Cardiac atrium fibroblast (primary cell): ENCODE results near the gene ZFAND2B. TPM values are rescaled to one million over a fixed set of nuclear protein-coding genes. Genes with fewer than 3 reads are reported as not detected.

Source experiments
- total RNA-seq: library from RNA; depleted of rRNA; stranded (reverse); fragments of >200 nt; gene quantifications from 2 replicates; pipeline ENCODE4 v1.2.3, GENCODE V29; 2015

ZFAND2B gene, protein sequence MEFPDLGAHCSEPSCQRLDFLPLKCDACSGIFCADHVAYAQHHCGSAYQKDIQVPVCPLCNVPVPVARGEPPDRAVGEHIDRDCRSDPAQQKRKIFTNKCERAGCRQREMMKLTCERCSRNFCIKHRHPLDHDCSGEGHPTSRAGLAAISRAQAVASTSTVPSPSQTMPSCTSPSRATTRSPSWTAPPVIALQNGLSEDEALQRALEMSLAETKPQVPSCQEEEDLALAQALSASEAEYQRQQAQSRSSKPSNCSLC
- 17.0 and 32.6 TPM in 2 replicates for total RNA-seq

DNA sequence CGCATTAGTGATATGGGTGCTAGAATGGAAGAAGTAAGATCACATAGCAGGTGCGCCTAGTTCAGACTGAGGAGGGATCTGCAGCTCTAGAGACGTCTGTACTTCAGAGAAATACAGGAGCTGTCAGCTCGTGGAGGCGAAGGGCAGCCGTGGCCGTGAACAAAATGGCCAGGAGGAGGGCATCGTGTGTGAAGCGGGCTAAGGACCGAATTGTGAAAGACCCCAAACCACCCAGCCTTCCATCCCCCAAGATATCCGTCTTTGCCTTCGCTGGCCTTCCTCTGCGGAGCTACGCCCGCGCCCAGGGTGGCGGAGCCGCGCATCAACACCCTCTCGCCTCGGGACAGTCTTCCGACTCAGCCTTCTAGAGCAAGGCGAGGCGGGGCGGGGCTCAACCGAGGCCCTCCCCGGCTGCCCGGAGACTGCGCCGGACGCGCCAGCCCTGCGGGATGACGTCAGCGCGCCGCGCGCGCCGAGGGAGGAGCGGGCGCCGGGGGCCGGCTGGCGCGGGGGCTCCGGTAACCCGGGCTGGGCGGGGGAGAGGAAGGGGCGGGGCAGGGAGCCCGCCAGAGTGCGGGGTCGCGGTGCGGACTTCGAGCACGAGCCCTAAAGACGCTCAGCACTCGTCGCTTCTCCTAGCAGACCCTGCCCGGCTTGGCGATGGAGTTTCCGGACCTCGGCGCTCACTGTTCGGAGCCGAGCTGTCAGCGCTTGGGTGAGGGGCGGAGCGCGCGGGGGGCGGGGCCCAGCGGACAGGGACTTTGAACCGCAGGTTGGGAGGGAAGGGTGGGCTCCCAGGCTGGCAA is at the start of gene ZFAND2B:
Gene ZFAND2B (plus strand): TSS at position 455 of the 806 bp plus-strand sequence. CDS start 206 bp downstream, at position 661.

DNA sequence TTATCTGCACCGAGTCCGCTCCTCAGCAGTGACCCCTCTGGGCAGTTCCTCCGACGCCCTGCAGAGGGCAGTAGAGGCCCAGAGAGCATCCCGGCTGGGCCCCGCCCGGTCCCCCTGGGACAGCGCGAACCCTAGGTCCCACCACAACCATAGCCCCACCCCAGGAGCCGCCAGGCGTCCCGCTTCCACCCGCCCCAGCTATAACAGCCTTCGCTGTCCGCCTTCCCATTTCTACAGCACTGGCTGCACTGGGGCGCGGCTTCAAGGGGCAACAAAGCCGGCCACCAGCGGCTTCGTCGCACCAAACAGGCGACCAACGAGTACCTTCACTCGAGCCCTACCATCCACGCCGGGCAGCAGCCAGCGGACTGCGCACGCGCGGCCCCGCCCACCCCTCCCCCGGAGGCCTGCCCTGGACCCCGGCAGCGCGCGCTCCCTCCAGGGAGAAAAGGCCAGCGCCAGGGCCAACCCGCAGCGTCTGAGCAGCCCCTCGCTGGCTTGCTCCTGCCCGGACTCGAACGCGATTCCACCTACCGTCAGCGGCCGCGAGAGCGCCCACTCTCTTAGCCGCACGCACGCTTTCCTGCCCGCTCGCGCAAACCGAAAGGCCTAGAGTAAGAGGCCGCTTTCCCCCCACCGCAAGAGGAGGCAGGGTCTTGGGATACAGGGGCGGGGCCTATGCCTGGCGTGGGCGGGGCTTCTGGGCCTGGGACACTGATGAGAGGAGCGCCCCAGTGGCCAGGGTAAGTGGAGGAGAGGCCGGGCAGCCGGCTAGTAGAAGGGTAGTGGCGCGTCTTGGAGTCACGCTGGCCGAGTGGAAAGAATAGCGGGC is 46.2 kb upstream of the ZFAND2B start, which contains the start of gene NHEJ1:
Gene NHEJ1 (minus strand): TSS at position 630 of the 832 bp plus-strand sequence. CDS start 2,453 bp downstream, outside the sequence.

DNA sequence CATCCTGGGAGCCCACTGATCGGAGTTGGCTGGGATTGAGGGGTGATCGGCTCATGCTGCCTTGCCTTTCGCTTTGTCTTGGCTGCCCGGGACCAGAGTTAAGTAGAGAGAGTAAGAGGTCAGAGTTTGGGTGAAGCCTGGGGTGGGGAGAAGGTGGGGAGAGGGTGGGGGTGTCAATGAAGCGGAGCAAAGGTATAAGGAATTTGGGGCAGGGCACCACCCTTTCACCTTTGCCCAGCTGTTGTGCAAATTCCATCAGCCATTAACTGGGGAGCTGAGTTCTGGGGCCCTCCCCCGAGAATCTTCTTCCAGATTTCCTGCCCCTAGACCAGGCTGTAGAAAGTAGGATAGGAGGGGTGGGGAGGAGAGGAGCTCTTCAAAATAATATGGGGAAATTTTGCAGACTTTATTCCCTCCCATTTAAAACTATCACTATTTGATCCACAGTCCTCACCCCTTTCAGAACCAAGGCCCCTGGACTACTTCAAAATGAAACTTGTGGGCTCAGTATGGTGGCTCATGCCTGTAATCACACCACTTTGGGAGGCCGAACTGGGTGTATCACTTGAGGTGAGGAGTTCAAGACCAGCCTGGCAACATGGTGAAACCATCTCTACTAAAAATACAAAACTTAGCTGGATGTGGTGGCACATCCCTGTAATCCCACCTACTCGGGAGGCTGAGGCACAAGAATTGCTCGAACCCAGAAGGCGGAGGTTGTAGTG is 36.5 kb upstream of the ZFAND2B start, which contains the start of gene SLC23A3:
Gene SLC23A3 (minus strand): TSS at position 100 of the 725 bp plus-strand sequence. CDS start 45 bp downstream, at position 55.

DNA sequence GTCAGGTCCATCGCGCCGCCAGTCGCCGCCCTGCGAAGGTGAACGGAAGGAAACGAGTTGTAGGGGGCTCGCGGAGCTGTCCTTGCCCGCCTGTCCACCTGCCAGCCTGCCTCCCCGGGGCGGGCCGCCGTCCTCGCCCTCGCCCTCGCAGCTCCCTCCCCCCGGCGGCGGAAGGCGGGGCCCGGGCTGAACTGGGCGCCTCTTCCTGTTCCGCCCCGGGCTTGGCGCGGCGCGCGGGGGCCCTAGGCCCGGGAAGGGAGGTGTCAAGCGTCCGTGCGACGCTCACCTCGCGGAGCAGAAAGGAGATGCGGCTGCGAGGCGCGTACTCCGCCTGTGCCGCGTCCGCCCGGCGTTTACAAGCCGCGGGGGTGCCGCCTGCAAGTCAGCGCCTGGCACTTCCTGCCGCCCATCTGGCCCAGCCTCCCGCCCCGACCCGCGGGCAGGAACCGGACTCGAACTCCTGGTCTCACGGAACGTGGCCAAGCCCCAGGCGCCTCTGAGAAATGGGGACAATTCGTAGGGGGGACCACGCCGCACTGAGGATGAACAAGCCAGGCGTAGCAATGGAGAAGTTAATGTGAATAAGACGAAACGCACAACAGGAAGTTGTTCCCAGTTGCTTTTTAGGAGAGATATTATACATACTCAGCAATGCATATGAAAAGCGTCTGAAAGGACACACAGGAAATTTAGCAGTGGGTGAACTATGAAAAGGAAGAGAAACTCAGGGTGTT is 29.6 kb upstream of the ZFAND2B start, which contains the start of gene CNPPD1:
Gene CNPPD1 (minus strand): TSS at position 108 of the 734 bp plus-strand sequence. CDS start 97 bp downstream, at position 11.

DNA sequence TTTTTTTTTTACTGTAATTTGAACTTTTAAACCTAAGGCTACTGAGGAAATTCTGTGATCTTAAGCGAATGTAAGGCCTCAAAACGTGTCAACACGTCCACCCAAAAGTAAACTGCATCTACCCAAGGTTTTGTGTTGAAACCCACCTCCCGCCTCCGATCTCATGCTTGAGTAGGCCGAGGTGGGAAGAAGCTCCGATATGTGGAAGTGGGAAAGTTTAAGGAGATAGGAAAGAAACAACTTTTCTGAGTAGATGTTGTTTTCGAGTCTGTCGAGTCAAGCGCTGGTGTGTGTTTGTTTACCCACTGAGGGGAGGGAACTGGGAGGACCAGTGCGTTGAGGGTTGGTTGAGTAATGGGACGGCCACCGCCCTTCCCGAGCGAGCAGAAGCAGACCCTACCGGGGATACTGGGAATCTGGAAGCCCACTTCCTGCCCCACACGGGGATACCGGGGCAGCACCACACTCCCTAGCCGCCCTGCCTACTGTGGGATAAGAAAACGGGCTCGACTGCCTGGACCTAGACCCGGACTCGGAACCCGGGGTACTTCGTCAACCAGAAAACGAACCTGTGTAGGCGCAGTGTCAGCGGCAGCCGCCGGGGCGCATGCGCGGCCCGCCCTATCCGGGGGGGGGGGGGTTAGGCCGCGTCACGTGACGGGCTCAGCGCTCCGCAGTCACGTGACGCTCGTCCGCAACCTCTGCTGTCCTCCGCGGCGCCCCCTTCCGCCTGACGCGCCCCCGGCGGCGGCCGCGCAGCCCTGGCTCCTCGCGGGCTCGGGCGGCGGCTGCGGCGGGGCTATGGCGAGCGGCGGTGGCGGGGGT is 28.8 kb upstream of the ZFAND2B start, which contains the start of gene RETREG2:
Gene RETREG2 (plus strand): TSS at position 724 of the 825 bp plus-strand sequence. CDS start 78 bp downstream, at position 802.

GRCh38 chr2:219218732-219219701 is 12.4 kb downstream of the ZFAND2B start, which contains the start of gene ABCB6:
Gene ABCB6, minus strand, starts transcription at chr2:219218958. Its CDS starts 285 bp downstream, at chr2:219218673.

DNA sequence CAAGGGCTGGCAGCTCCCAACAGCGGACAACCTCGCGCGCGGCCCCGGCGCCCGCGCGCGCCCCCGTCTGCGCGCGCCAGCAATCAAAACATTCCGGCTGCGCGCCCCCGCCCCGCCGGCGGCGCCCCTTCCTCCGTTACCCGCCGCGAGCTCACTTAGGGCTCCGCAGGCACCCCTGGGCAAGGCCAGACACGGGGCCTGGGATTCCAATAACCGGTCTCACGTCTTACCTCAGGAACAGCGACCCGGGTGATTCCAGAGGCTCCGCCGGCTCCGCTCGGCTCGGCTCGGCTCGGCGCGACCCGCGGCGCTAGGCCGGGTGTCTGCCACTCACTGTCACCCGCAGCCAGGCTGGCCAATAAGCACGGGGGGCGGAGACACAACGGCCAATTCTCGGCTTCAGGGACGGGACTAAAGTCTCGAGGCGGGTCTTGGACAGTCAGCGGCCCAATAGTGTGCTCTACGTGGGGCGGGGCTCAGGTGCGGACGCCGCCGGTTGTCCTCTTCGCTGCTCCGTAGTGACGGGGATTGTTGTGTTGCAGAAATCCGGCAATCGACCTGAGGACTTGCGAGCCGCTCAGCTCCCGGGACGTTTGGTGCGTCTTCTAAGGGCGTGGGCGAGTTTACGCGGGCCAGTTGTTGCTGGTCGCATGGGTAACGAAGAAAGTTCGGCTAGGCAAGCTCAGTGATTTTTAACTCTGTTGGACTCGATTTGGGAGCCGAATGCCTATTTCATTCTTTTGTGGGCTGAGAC is 22.9 kb downstream of the ZFAND2B start, which contains the start of the genes ANKZF1 and ATG9A:
Gene ANKZF1 (plus strand): TSS at position 502 of the 754 bp plus-strand sequence. CDS start 452 bp downstream, outside the sequence.
Gene ATG9A (minus strand): TSS at position 332 of the 754 bp plus-strand sequence. CDS start 1,612 bp downstream, outside the sequence.

GRCh38 chr2:219245148-219245898 is 38.7 kb downstream of the ZFAND2B start, which contains the start of the genes GLB1L and STK16:
Gene GLB1L, minus strand, starts transcription at chr2:219245444. Its CDS starts 1,871 bp downstream, at chr2:219243573.
Gene STK16, plus strand, starts transcription at chr2:219245479. Its CDS starts 521 bp downstream, at chr2:219246000.

GRCh38 chr2:219252900-219253752 is 46.5 kb downstream of the ZFAND2B start, which contains the start of gene TUBA4B:
Gene TUBA4B, plus strand, starts transcription at chr2:219253243. Its CDS starts 165 bp downstream, at chr2:219253408.

DNA sequence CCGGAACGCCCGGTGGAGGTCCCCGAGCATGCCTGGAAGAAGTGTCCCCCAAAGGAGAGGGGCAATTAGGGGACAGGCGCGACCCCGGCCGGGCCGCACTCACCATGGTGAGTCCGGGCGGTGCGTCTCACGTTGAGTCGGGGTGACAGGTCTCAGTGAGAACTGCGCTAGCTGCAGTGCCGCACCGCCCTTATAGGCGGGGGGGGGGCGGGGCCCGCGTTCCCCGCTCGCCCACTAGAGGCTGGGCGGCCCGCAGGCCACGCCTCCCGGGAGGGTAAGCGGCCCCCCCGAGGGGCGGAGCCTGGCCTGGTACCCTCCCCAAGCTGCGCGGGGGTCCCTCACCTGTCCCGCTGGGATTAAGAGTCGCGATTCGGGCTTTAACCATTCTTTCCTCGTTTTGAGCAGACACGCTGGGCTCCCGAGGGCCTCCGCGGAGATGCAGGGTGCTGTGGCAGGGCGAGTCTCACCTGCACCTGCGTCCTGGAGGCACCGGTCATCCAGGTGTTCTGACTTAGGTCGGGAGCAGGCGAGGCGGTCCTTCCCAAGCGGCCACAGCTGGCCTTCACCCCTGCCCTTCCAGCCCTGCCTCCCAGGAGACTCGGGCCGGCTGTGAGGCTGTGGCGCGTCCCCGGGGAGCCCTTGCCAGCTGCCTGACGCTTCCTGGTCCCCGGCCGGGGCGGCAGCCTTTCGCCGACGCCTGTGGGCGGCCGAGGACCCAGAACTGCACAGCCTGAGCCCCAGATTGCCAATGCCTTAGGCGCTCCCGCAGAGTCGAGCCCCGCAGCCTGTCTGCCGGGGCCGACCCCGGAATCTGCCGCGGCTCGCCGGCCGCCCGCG is 47.4 kb downstream of the ZFAND2B start, which contains the start of gene TUBA4A:
Gene TUBA4A (minus strand): TSS at position 166 of the 837 bp plus-strand sequence. CDS start 60 bp downstream, at position 106.

